LNCaP clone FGC (cell line): ENCODE results near the gene VPS54.
"Not testable (repeated sequence)": the region's sequence is repeated elsewhere in the genome, so short reads cannot be mapped to it uniquely, and the experiment has no call there.

Experiments used
- DNase-seq: peaks from one replicate; pipeline ENCODE4 v3.0.0-alpha.2; 2011; ENCODE audit warnings: low read depth
- H3K4me3 ChIP-seq: 2 replicates; pipeline ENCODE4 v1.5.1; 2011; ENCODE audit warnings: mild to moderate bottlenecking, low read depth, low read length, control low read depth
- CTCF ChIP-seq: IDR thresholded peaks from 2 replicates; pipeline ENCODE4 v1.5.1; 2012; ENCODE audit warnings: mild to moderate bottlenecking; ENCODE audit not compliant: control insufficient read depth, insufficient read depth; ENCODE audit errors: extremely low read depth

VPS54 gene

GRCh38 chr2:63849381-63850203 lies 169.6 kb downstream of the VPS54 start:
- no peak overlapping the region for H3K4me3 ChIP-seq
- no peak for TF ChIP-seq CTCF

GRCh38 chr2:63847571-63847970 lies 171.7 kb downstream of the VPS54 start:
- not testable (repeated sequence) for DNase-seq, H3K4me3 ChIP-seq

More at GRCh38 chr2:63849381-63850203, 169.6 kb downstream of the VPS54 start:
- DNase-seq: no peak

GRCh38 chr2:63846487-63846886 lies 172.7 kb downstream of the VPS54 start:
- DNase-seq: no peak
- no peak for TF ChIP-seq CTCF
- H3K4me3 ChIP-seq: no peak overlapping the region

GRCh38 chr2:63845866-63846265 lies 173.4 kb downstream of the VPS54 start:
- no peak for DNase-seq
- no peak overlapping the region for H3K4me3 ChIP-seq
- TF ChIP-seq CTCF: no peak

- DNase-seq: no peak
- no peak for TF ChIP-seq CTCF
- H3K4me3 ChIP-seq: no peak overlapping the region
Observed at GRCh38 chr2:63844616-63845015, 174.6 kb downstream of the VPS54 start.

GRCh38 chr2:63843791-63844190 lies 175.4 kb downstream of the VPS54 start:
- no peak for TF ChIP-seq CTCF
- no peak overlapping the region for H3K4me3 ChIP-seq
- DNase-seq: no peak

- TF ChIP-seq CTCF: no peak
- no peak for DNase-seq
- no peak overlapping the region; the same call in 1 of the 2 replicates for H3K4me3 ChIP-seq
Observed at GRCh38 chr2:63843093-63843492, 176.1 kb downstream of the VPS54 start.
